NB4 (cell line): ENCODE data around the gene SOBP.

ENCODE experiments used
- DNase-seq: peaks from one replicate; pipeline ENCODE4 v3.0.0; 2010; ENCODE audit warnings: low read depth
- H3K4me3 ChIP-seq: one replicate; pipeline ENCODE4 v1.5.1; 2011; ENCODE audit warnings: mild to moderate bottlenecking, low read depth, low read length, moderate library complexity
- CTCF ChIP-seq: IDR thresholded peaks from one replicate; pipeline ENCODE4 v1.5.1; 2012; ENCODE audit warnings: low read depth, low read length
- MAX ChIP-seq: IDR thresholded peaks from 2 replicates; pipeline ENCODE4 v1.6.1; 2011; ENCODE audit warnings: low read depth, low read length
- MYC ChIP-seq: IDR thresholded peaks from 2 replicates; pipeline ENCODE4 v1.6.1; 2011; ENCODE audit warnings: low read depth, low read length
- POLR2A ChIP-seq: IDR thresholded peaks from 2 replicates; pipeline ENCODE4 v1.6.1; 2011; ENCODE audit warnings: mild to moderate bottlenecking; ENCODE audit not compliant: insufficient read length; ENCODE audit errors: extremely low read depth

Gene SOBP

GRCh38 chr6:107657373-107657754, 167.4 kb downstream of the SOBP start:
- H3K4me3 ChIP-seq, result no peak overlapping the region
- no peak for TF ChIP-seq MAX
- no peak for TF ChIP-seq POLR2A
- no peak for DNase-seq

- DNase-seq, result peak; percentile 78
- H3K4me3 ChIP-seq, result no peak overlapping the region
- TF ChIP-seq MAX (no peak), POLR2A (no peak)
Observed at GRCh38 chr6:107657755-107658461, 168.0 kb downstream of the SOBP start.

GRCh38 chr6:107658920-107659865, 169.3 kb downstream of the SOBP start:
- DNase-seq, result no peak
- TF ChIP-seq MAX, result no peak
- no peak for TF ChIP-seq CTCF
- no peak for TF ChIP-seq MYC
- TF ChIP-seq POLR2A, result no peak
- H3K4me3 ChIP-seq, result no peak overlapping the region

GRCh38 chr6:107660839-107661238, 170.9 kb downstream of the SOBP start:
- DNase-seq, result no peak
- H3K4me3 ChIP-seq, result no peak overlapping the region
- TF ChIP-seq MAX, result no peak
- no peak for TF ChIP-seq MYC
- no peak for TF ChIP-seq POLR2A
- no peak for TF ChIP-seq CTCF

GRCh38 chr6:107661291-107661690, 171.4 kb downstream of the SOBP start:
- DNase-seq, result no peak
- TF ChIP-seq MAX (no peak), POLR2A (no peak), MYC (no peak), CTCF (no peak)
- H3K4me3 ChIP-seq, result no peak overlapping the region

GRCh38 chr6:107662333-107662732, 172.4 kb downstream of the SOBP start:
- DNase-seq, result no peak
- TF ChIP-seq MYC, result no peak
- no peak for TF ChIP-seq POLR2A
- no peak for TF ChIP-seq MAX
- TF ChIP-seq CTCF, result no peak
- no peak overlapping the region for H3K4me3 ChIP-seq
